ENCODE measurements around the gene ANKRD1.

The ANKRD1 gene

GRCh38 chr10:90936276-90936659 lies 15.4 kb upstream of the ANKRD1 start:
- DNase-seq (ENCODE audit: extremely low read depth in 1 of 2, low read depth in 1 of 2) = no peak

- no peak for DNase-seq (ENCODE audit: extremely low read depth in 1 of 2, low read depth in 1 of 2)
These were observed 14.8 kb upstream of the ANKRD1 start for GRCh38 chr10:90935581-90936275.

- no peak for DNase-seq (ENCODE audit: extremely low read depth in 1 of 2, low read depth in 1 of 2)
These were observed 10.3 kb upstream of the ANKRD1 start for GRCh38 chr10:90930971-90931871.

GRCh38 chr10:90930070-90930837 lies 9.4 kb upstream of the ANKRD1 start:
- no peak for DNase-seq (ENCODE audit: extremely low read depth in 1 of 2, low read depth in 1 of 2)

- DNase-seq (ENCODE audit: extremely low read depth in 1 of 2, low read depth in 1 of 2) = no peak
These were observed 8.3 kb upstream of the ANKRD1 start for GRCh38 chr10:90929179-90929578.

- no peak for DNase-seq (ENCODE audit: extremely low read depth in 1 of 2, low read depth in 1 of 2)
These were observed 6.4 kb upstream of the ANKRD1 start for GRCh38 chr10:90927293-90927692.

GRCh38 chr10:90925079-90926029 lies 4.5 kb upstream of the ANKRD1 start:
- no peak for DNase-seq (ENCODE audit: extremely low read depth in 1 of 2, low read depth in 1 of 2)

GRCh38 chr10:90924552-90924951 lies 3.7 kb upstream of the ANKRD1 start:
- no peak for DNase-seq (ENCODE audit: extremely low read depth in 1 of 2, low read depth in 1 of 2)

GRCh38 chr10:90923111-90923731 lies 2.3 kb upstream of the ANKRD1 start:
- DNase-seq (ENCODE audit: extremely low read depth in 1 of 2, low read depth in 1 of 2) = no peak

- no peak for DNase-seq (ENCODE audit: extremely low read depth in 1 of 2, low read depth in 1 of 2)
These were observed 1.0 kb upstream of the ANKRD1 start for GRCh38 chr10:90921906-90922305.

GRCh38 chr10:90919683-90920574 lies 958 bp downstream of the ANKRD1 start:
- no peak for DNase-seq (ENCODE audit: extremely low read depth in 1 of 2, low read depth in 1 of 2)

GRCh38 chr10:90917968-90918318 lies 2.9 kb downstream of the ANKRD1 start:
- no peak for DNase-seq (ENCODE audit: extremely low read depth in 1 of 2, low read depth in 1 of 2)

- DNase-seq (ENCODE audit: extremely low read depth in 1 of 2, low read depth in 1 of 2) = no peak
These were observed 3.5 kb downstream of the ANKRD1 start for GRCh38 chr10:90917238-90917967.

- DNase-seq (ENCODE audit: extremely low read depth in 1 of 2, low read depth in 1 of 2) = no peak
These were observed 4.3 kb downstream of the ANKRD1 start for GRCh38 chr10:90916392-90917237.

- DNase-seq (ENCODE audit: extremely low read depth in 1 of 2, low read depth in 1 of 2) = no peak
These were observed 5.2 kb downstream of the ANKRD1 start for GRCh38 chr10:90915766-90916075.

GRCh38 chr10:90914992-90915765 lies 5.7 kb downstream of the ANKRD1 start:
- no peak for DNase-seq (ENCODE audit: extremely low read depth in 1 of 2, low read depth in 1 of 2)

All from activated CD8-positive, alpha-beta memory T cell treated with anti-CD3 and anti-CD28 coated beads for 1 hour (primary cell).